Stimulated activated CD4-positive, alpha-beta T cell treated with anti-CD3 and anti-CD28 coated beads, Interleukin-2, amount 100 ng/mL, for 4 hours (primary cell): ENCODE measurements around the gene TCHHL1.
A peak's percentile ranks its signal among the peaks of the same experiment; 100 is the strongest.

ENCODE experiments used
- DNase-seq: peaks from one replicate; pipeline ENCODE4 v3.0.0-alpha.2; 2020; ENCODE audit warnings: low read depth

TCHHL1 gene

DNA sequence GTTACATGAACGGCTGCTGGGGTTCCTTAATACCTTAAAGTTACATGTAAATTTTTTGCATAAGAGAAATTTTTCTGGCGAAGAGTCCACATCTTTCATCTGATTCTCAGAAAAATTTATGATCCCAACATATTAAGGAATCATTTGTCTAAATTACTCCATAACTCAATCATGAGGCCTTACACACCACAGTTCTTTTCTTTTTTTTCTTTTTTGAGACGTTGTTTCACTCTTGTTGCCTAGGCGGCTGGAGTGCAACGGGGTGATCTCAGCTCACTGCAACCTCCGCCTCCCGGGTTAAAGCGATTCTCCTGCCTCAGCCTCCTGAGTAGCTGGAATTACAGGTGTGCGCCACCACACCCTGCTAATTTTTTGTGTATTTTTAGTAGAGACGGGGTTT, 50.0 kb downstream of the TCHHL1 start:
- DNase-seq: no peak

DNA sequence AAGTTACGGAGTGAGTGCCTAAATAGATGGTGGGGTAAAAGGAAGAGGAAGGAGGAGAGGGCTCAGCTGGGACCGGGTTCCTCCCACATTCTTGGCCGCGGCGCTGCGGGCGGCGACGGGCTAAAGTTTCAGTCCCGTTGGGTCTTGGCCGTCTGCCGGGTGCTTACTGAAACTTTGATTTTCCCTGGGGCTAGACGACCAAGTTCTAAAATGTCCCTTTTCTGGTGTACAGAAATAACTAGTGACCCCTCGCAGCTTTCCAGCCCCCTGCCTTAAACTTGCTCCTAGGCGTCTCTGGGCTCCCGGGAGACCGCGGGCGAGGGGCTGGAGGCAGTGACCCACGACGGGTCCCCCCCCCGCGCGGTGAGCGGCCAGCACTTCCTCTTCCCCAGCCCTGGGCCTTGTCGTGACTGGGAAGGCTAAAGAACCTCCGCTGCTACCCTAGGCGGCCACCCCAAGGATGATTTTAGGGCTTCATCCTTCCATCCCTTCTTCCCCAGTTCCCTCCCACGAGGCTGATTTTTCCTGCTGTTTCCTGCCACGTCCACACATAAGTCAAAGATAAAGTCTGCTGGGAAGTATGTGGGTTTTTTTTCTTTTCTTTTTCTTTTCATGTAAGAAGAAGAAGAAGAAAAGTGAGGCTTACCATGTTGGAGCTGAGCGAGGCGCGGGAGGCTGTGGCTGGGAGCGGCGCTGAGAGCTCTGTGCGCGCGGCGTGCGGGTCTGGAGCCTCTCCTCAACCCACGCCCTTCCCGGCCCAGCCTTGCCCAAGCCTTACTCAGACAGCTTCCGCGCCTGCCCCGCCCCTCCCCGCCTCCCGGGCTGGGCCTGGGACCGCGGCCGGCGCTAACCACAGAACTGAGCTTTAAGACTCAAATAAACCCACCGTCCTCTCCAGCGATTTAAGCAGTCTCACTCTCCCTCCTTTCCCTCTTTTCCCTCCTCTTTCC, 52.3 kb downstream of the TCHHL1 start, which contains the start of gene S100A11:
Gene S100A11, minus strand, starts transcription at position 738 of the 950 bp plus-strand sequence. Its CDS starts 89 bp downstream, at position 649.
- DNase-seq: peak; percentile 71

- DNase-seq: no peak
These were observed 53.2 kb downstream of the TCHHL1 start for GRCh38 chr1:152035539-152036266.

GRCh38 chr1:152034654-152035538, 54.0 kb downstream of the TCHHL1 start:
- DNase-seq: peak; percentile 52

DNA sequence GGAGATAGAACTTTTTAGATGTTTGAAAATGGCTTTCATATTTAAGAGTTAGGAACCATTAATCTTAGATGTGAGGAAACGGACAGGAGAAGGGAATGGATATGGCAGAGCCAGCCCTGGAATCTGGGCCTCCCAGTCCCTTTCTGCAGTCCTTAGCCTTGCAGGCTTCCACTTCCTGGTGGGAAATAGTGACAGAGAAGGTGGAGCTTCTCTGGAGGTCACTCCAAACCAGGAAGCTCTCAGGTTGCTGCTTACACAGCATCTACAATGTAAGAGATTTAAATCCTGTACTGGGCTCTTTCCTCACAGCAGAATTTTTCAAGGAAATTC, 54.6 kb downstream of the TCHHL1 start:
- no peak for DNase-seq
